Colonic mucosa (tissue), 4 donors: ENCODE results near the gene MELK. TPM values are rescaled to one million over a fixed set of nuclear protein-coding genes. Genes with fewer than 3 reads are reported as not detected.

ENCODE experiments used
- DNase-seq: peaks from one replicate; pipeline ENCODE4 v3.0.0-alpha.2; 2020
- H3K27ac ChIP-seq: fragments of 200-600 bp; one replicate; pipeline ENCODE4 v1.8.0; 2021
- H3K27me3 ChIP-seq: fragments of 200-600 bp; one replicate; pipeline ENCODE4 v1.8.0; 2021
- H3K36me3 ChIP-seq: fragments of 200-600 bp; one replicate; pipeline ENCODE4 v1.8.0; 2021
- H3K4me1 ChIP-seq: fragments of 200-600 bp; one replicate; pipeline ENCODE4 v1.8.0; 2021; ENCODE audit warnings: mild to moderate bottlenecking
- H3K4me3 ChIP-seq: fragments of 200-600 bp; one replicate; pipeline ENCODE4 v1.8.0; 2021
- H3K9ac ChIP-seq, 2 donors: one replicate each; pipeline ENCODE4 v1.7.0; 2013; ENCODE audit warnings: control low read depth in 2 of 2, low read depth in 2 of 2, low read length in 2 of 2
- H3K9me3 ChIP-seq: fragments of 200-600 bp; one replicate; pipeline ENCODE4 v1.8.0; 2021
- CTCF ChIP-seq: fragments of 200-600 bp; IDR thresholded peaks from one replicate; pipeline ENCODE4 v1.8.0; 2022; ENCODE audit warnings: antibody characterized with exemption, mild to moderate bottlenecking
- intact Hi-C: fragments of 100-400 bp; cut with DNase I; formaldehyde crosslinking; loops from one replicate; pipeline ENCODE4 v1.14.1; 2022
- total RNA-seq, 2 donors: library from RNA; stranded (reverse); fragmentation: NEBNext Ultra II Directional in 1 of 2; extraction: Animal tissue kit (Norgen Biotek cat#: 25700) in 1 of 2; gene quantifications; one replicate each; pipeline ENCODE4 v1.2.1, GENCODE V29; 2021
- donor health status: healthy.
- donor health status: DM: no; HTN: no; CAD: no.
- donor health status: DM: no; HTN: no; CAD: no.

Gene MELK
- total RNA-seq, 2 donors from 2014 or later = 11.9 to 39.8 TPM

- DNase-seq = no peak
- intact Hi-C loops = no loop called here
- Histone ChIP-seq H3K9ac (no peak overlapping the region), H3K9me3 (no peaks in the 10 kb centered on the region), H3K27ac (no peak overlapping the region), H3K36me3 (no peaks in the 10 kb centered on the region), H3K27me3 (no peaks in the 10 kb centered on the region), H3K4me1 (no peaks in the 10 kb centered on the region), H3K4me3 (no peak overlapping the region)
- no peak for TF ChIP-seq CTCF
Measured at GRCh38 chr9:36717276-36717675, 144.6 kb downstream of the MELK start.

DNA sequence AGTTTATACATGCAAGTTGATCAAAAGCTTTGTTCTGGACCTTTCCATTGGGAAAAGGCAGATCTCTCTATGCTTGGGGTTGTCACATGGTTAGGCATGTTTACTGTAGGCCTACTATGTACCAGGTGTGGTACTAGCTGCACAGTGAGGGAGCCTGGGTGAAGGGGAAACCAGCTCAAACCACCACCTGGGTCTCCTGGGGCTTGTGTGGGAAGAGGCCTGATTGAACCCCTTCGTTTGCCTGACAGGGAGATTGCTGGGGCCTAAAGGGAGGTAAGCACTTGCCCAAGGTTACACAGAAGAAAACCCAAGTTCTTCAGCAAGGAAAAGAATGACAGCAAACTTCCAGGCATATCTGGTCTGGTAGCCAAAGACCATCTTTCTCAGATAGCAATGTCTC, 145.9 kb downstream of the MELK start:
- H3K9me3 ChIP-seq = no peaks in the 10 kb centered on the region
- H3K9ac ChIP-seq = no peak overlapping the region
- no peaks in the 10 kb centered on the region for H3K36me3 ChIP-seq
- H3K27ac ChIP-seq = no peak overlapping the region
- no peak for DNase-seq
- TF ChIP-seq CTCF = no peak
- no peaks in the 10 kb centered on the region for H3K4me1 ChIP-seq
- H3K4me3 ChIP-seq = no peak overlapping the region
- intact Hi-C loops = no loop called here
- H3K27me3 ChIP-seq = no peaks in the 10 kb centered on the region

DNA sequence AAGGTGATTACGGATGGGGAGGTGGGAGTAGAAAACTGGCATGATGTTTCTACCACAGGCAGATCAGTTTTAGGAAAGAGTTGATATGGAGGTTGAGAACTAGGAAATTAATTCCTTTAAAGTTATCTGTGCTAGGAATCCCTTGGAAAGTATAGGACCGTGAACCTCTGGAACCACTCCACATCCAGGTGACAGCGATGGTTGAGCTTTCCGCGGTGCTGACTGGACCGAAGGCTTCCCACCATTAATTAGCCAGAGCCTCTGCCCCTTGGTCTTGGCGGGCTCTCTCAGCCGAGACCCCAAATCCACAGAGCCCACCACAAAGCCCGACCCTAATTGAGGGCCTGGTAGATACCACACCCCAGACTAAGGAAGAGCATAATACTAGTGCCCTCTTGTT, 147.3 kb downstream of the MELK start:
- H3K9ac ChIP-seq = no peak overlapping the region
- H3K9me3 ChIP-seq = no peaks in the 10 kb centered on the region
- no peaks in the 10 kb centered on the region for H3K27me3 ChIP-seq
- H3K27ac ChIP-seq = no peak overlapping the region
- TF ChIP-seq CTCF = no peak
- H3K36me3 ChIP-seq = no peaks in the 10 kb centered on the region
- H3K4me1 ChIP-seq = no peaks in the 10 kb centered on the region
- intact Hi-C loops = no loop called here
- no peak overlapping the region for H3K4me3 ChIP-seq
- DNase-seq = no peak

DNA sequence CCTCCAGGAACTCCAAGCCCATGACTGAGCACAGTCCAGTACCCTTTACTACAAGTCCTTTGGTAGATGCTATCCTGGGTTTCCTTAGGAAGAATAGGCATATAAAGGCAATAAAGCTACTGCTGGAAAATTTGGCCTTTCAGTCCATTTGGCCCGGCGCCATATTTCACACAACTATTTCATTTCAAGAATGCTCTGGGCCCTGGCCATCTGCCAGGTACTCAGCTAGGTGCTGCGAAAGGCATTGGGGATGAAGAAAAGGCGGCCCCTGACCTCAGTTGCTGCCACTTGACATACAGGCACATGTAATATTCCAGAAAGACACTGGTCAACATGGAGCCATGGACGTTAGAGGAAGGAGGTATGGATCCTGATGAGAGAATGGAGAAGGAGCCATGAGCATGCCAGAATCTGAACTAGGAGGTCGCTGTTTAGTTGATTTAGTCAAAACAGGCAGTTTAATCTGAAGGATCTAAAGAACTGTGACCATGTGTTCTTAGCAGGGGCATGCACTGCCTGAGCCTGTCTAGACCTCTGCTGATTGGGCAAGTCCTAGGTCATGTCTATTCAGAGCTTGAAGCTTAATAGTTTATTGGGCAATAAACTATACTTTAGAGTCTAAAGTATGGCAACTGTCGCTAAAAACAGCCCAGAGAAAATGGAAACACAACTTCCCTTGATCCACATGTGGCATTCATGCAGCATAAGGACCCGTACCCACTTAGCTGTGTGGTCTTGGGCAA, 149.3 kb downstream of the MELK start:
- Histone ChIP-seq H3K4me1 (no peaks in the 10 kb centered on the region), H3K9ac (no peak overlapping the region), H3K36me3 (no peaks in the 10 kb centered on the region), H3K9me3 (no peaks in the 10 kb centered on the region), H3K27ac (no peak overlapping the region), H3K4me3 (no peak overlapping the region), H3K27me3 (no peaks in the 10 kb centered on the region)
- intact Hi-C loops = no loop called here
- TF ChIP-seq CTCF = no peak
- DNase-seq = peak; percentile 62

GRCh38 chr9:36725777-36726356, 153.2 kb downstream of the MELK start:
- TF ChIP-seq CTCF = no peak
- H3K27ac ChIP-seq = no peak overlapping the region
- no peaks in the 10 kb centered on the region for H3K4me1 ChIP-seq

More at GRCh38 chr9:36725777-36726356, 153.2 kb downstream of the MELK start:
- no peak for DNase-seq
- Histone ChIP-seq H3K27me3 (no peaks in the 10 kb centered on the region), H3K4me3 (no peak overlapping the region), H3K9me3 (no peaks in the 10 kb centered on the region), H3K36me3 (no peaks in the 10 kb centered on the region), H3K9ac (no peak overlapping the region)
- intact Hi-C loops = loop anchor here (5.0 kb wide), 1 partner anchor 94 kb away; no protein-coding TSS in a partner anchor

Other genes with a start within 250 kb of the MELK start
- 10 to 100 TPM; 28.9 to 39.2 TPM for gene RNF38, start 172.6 kb upstream of the MELK start, total RNA-seq